ENCODE measurements around the gene ATL1. TPM values are rescaled to one million over a fixed set of nuclear protein-coding genes. Genes with fewer than 3 reads are reported as not detected.

ATL1 gene
- total and polyA plus RNA-seq, 2 of the 13 experiments (the other 11 are each of a cell fraction or from before 2014, with no cell fraction given) = 0.60 to 0.65 TPM

DNA sequence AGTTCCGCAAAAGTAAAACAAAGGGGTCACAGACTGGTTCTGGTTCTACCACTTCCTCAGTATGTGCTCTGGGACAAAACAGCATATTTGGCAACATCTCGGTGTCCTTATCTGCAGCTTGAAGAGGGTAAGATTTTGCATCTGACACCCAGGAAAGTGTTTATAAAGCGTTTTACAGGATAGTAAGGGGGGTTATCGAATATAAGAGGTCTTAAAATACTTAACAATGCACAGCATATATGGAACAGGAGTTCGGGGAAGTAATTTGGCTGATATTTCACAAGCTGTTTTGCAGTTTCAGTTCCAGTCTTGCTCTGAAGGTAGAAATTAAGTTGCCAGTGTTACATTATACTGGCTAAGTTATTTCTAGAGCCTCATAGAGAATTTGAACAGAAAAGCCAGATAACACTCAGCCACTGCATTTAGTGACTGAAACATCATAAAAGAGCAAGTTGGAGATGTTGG, 26.7 kb upstream of the ATL1 start:
- peak overlapping the region; percentile 91 for H3K4me2 ChIP-seq (ENCODE audit: low read depth, low read length)
- TF ChIP-seq, protein P1, sequence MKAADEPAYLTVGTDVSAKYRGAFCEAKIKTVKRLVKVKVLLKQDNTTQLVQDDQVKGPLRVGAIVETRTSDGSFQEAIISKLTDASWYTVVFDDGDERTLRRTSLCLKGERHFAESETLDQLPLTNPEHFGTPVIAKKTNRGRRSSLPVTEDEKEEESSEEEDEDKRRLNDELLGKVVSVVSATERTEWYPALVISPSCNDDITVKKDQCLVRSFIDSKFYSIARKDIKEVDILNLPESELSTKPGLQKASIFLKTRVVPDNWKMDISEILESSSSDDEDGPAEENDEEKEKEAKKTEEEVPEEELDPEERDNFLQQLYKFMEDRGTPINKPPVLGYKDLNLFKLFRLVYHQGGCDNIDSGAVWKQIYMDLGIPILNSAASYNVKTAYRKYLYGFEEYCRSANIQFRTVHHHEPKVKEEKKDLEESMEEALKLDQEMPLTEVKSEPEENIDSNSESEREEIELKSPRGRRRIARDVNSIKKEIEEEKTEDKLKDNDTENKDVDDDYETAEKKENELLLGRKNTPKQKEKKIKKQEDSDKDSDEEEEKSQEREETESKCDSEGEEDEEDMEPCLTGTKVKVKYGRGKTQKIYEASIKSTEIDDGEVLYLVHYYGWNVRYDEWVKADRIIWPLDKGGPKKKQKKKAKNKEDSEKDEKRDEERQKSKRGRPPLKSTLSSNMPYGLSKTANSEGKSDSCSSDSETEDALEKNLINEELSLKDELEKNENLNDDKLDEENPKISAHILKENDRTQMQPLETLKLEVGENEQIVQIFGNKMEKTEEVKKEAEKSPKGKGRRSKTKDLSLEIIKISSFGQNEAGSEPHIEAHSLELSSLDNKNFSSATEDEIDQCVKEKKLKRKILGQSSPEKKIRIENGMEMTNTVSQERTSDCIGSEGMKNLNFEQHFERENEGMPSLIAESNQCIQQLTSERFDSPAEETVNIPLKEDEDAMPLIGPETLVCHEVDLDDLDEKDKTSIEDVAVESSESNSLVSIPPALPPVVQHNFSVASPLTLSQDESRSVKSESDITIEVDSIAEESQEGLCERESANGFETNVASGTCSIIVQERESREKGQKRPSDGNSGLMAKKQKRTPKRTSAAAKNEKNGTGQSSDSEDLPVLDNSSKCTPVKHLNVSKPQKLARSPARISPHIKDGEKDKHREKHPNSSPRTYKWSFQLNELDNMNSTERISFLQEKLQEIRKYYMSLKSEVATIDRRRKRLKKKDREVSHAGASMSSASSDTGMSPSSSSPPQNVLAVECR (CRISPR knock-in tag; IDR thresholded peaks at IDR 0.05; ENCODE audit: borderline replicate concordance) = no peak
- TF ChIP-seq ZNF674 (CRISPR knock-in tag; IDR thresholded peaks at IDR 0.05; ENCODE audit: low read depth) (0 out of 2 replicates have a peak, but pooled peaks have one; percentile 5), ZZZ3 (CRISPR knock-in tag; IDR thresholded peaks at IDR 0.05; ENCODE audit: borderline replicate concordance) (no peak), ZNF678 (CRISPR knock-in tag; IDR thresholded peaks at IDR 0.05) (no peak), ZNF484 (CRISPR knock-in tag; IDR thresholded peaks at IDR 0.05; ENCODE audit: borderline replicate concordance, low read depth) (no peak)
- TF ChIP-seq, protein P2, sequence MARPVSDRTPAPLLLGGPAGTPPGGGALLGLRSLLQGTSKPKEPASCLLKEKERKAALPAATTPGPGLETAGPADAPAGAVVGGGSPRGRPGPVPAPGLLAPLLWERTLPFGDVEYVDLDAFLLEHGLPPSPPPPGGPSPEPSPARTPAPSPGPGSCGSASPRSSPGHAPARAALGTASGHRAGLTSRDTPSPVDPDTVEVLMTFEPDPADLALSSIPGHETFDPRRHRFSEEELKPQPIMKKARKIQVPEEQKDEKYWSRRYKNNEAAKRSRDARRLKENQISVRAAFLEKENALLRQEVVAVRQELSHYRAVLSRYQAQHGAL (CRISPR knock-in tag; IDR thresholded peaks at IDR 0.05; ENCODE audit: not compliant biosample characterization) = no peak
- H4K20me1 ChIP-seq (ENCODE audit: insufficient read depth, low read length) = peaks cover 10% of the 10 kb centered on the region; the same call in 1 of the 2 replicates
- BruUV-seq (replicated peaks) = no TSS peak
- H3K27me3 ChIP-seq (ENCODE audit: control insufficient read depth in 1 of 2, insufficient read depth in 2 of 2, low read length in 2 of 2) = no peaks in the 10 kb centered on the region; a peak in 1 of 5 replicates
- peak overlapping the region; percentile 87 to 90 (median 87) for H3K4me3 ChIP-seq (replicated peaks in 1 of 3; ENCODE audit: insufficient read depth in 1 of 3, low read depth in 2 of 3, low read length in 3 of 3)
- ATAC-seq = no peak
- peak overlapping the region; percentile 90 for H3K9ac ChIP-seq (ENCODE audit: insufficient read depth, low read depth, low read length)
- H3K4me1 ChIP-seq (ENCODE audit: insufficient read depth, low read length) = peaks cover 39% of the 10 kb centered on the region
- peak overlapping the region; percentile 85 for H3K27ac ChIP-seq (ENCODE audit: extremely low read length, insufficient read depth, low read length)
- H3K36me3 ChIP-seq (replicated peaks in 1 of 2; ENCODE audit: control insufficient read depth in 1 of 2, insufficient read depth in 2 of 2, low read length in 2 of 2) = no peaks in the 10 kb centered on the region
- 13% methylated on average over 5 of the region's 5 CpGs for WGBS (ENCODE audit: low lambda C conversion rate)
- DNase-seq (ENCODE audit: low spot score) = no peak
- peaks cover 38% of the 10 kb centered on the region for H3K79me2 ChIP-seq (ENCODE audit: insufficient read depth, low read length)
- ChIA-PET POLR2A (interaction anchor here (1.0 kb wide), 1 partner anchor 221 kb away, joined by 3 read pairs; the partner anchor contains the start of genes DMAC2L and L2HGDH), CTCF (ENCODE audit: low intra/inter-chr PET ratio, low total read pairs) (interaction anchor here (0.7 to 2.8 kb wide), 3 partner anchors 212 to 679 kb away, joined by 3 to 44 read pairs (median 15); no protein-coding TSS in a partner anchor)
- intact Hi-C loops (cut with micrococcal nuclease; ENCODE audit: unreplicated experiment) (loop anchor here (5.0 kb wide), 4 partner anchors 56 to 671 kb away; partner anchors contain the start of gene SOS2), in situ Hi-C loops (cut with HindIII; ENCODE audit: extremely low pct_ligation_motif_present, low pct_unique_long_range_greater_than_20kb) (loop anchor here (25.0 kb wide), 1 partner anchor 671 kb away; the partner anchor contains the start of gene NEMF)
- peak overlapping the region; percentile 83 for H2AFZ ChIP-seq (ENCODE audit: low read length)
- H3K9me3 ChIP-seq (ENCODE audit: low read length) = peaks cover 6% of the 10 kb centered on the region; the same call in 1 of the 2 replicates
- peak; percentile 64 for FAIRE-seq

Measured in HepG2 (cell line).